GM19397 (cell line): ENCODE measurements around the gene IL1R2.

Experiments
- ATAC-seq: cut with Tn5 transposase; IDR thresholded peaks from one replicate; pipeline ENCODE4 v1.9.1; 2021; ENCODE audit warnings: mild to moderate bottlenecking, moderate library complexity; ENCODE audit not compliant: unreplicated experiment

IL1R2 gene

GRCh38 chr2:102034683-102035548 lies 43.2 kb downstream of the IL1R2 start:
- ATAC-seq, result no peak

GRCh38 chr2:102037681-102038080 lies 45.9 kb downstream of the IL1R2 start:
- no peak for ATAC-seq

- ATAC-seq, result no peak
Observed at GRCh38 chr2:102040229-102040628, 48.5 kb downstream of the IL1R2 start.

GRCh38 chr2:102041351-102041750 lies 49.6 kb downstream of the IL1R2 start:
- no peak for ATAC-seq

- ATAC-seq, result no peak
Observed at GRCh38 chr2:102042196-102043081, 50.7 kb downstream of the IL1R2 start.

- no peak for ATAC-seq
Observed at GRCh38 chr2:102043560-102043959, 51.8 kb downstream of the IL1R2 start.

GRCh38 chr2:102044235-102044896 lies 52.6 kb downstream of the IL1R2 start:
- ATAC-seq, result no peak

GRCh38 chr2:102044967-102045489 lies 53.3 kb downstream of the IL1R2 start:
- ATAC-seq, result no peak

- ATAC-seq, result no peak
Observed at GRCh38 chr2:102045697-102046096, 53.9 kb downstream of the IL1R2 start.

GRCh38 chr2:102046135-102046986 lies 54.6 kb downstream of the IL1R2 start:
- no peak for ATAC-seq

- ATAC-seq, result no peak
Observed at GRCh38 chr2:102048465-102048864, 56.7 kb downstream of the IL1R2 start.

- ATAC-seq, result no peak
Observed at GRCh38 chr2:102049756-102050443, 58.1 kb downstream of the IL1R2 start.

- no peak for ATAC-seq
Observed at GRCh38 chr2:102050854-102051391, 59.2 kb downstream of the IL1R2 start.

GRCh38 chr2:102051692-102052277 lies 60.0 kb downstream of the IL1R2 start:
- no peak for ATAC-seq

GRCh38 chr2:102052365-102052764 lies 60.6 kb downstream of the IL1R2 start:
- ATAC-seq, result no peak

- ATAC-seq, result no peak
Observed at GRCh38 chr2:102053096-102053495, 61.3 kb downstream of the IL1R2 start.

- ATAC-seq, result no peak
Observed at GRCh38 chr2:102055346-102055990, 63.7 kb downstream of the IL1R2 start.

- no peak for ATAC-seq
Observed at GRCh38 chr2:102056079-102056581, 64.4 kb downstream of the IL1R2 start.
